Measurements from ENCODE around the gene GSDME.

GSDME gene

GRCh38 chr7:24705461-24705954 is 51.8 kb downstream of the GSDME start:
- no peak overlapping the region for H3K27ac Mint-ChIP-seq
- H3K4me3 Mint-ChIP-seq: no peak overlapping the region
- H3K4me1 Mint-ChIP-seq: peaks cover 74% of the 10 kb centered on the region
- peaks cover 6% of the 10 kb centered on the region for H3K36me3 Mint-ChIP-seq (ENCODE audit: low read depth)
- TF ChIP-seq CTCF (IDR thresholded peaks at IDR 0.05; ENCODE audit: unreplicated experiment in 3 of 3): no peak
- no peaks in the 10 kb centered on the region for H3K9me3 Mint-ChIP-seq
- H3K27me3 Mint-ChIP-seq (ENCODE audit: low read depth): peaks cover 5% of the 10 kb centered on the region

- H3K36me3 Mint-ChIP-seq (ENCODE audit: low read depth): peaks cover 10% of the 10 kb centered on the region
- H3K4me1 Mint-ChIP-seq: peaks cover 81% of the 10 kb centered on the region
- peaks cover 5% of the 10 kb centered on the region for H3K27me3 Mint-ChIP-seq (ENCODE audit: low read depth)
- peak overlapping the region in 1 of 3 experiments; percentile 7 for H3K27ac Mint-ChIP-seq
- no peak for TF ChIP-seq CTCF (IDR thresholded peaks at IDR 0.05; ENCODE audit: unreplicated experiment in 3 of 3)
- no peak overlapping the region for H3K4me3 Mint-ChIP-seq
- no peaks in the 10 kb centered on the region for H3K9me3 Mint-ChIP-seq
Observed at GRCh38 chr7:24704311-24704710, 53.0 kb downstream of the GSDME start.

GRCh38 chr7:24703296-24703695 is 54.0 kb downstream of the GSDME start:
- H3K4me3 Mint-ChIP-seq: peak overlapping the region in 1 of 3 experiments; percentile 16
- H3K27ac Mint-ChIP-seq: peak overlapping the region in 2 of 3 experiments; percentile 15 to 67
- no peak for TF ChIP-seq CTCF (IDR thresholded peaks at IDR 0.05; ENCODE audit: unreplicated experiment in 3 of 3)
- H3K36me3 Mint-ChIP-seq (ENCODE audit: low read depth): peaks cover 10% of the 10 kb centered on the region
- no peaks in the 10 kb centered on the region for H3K9me3 Mint-ChIP-seq
- peaks cover 5% of the 10 kb centered on the region for H3K27me3 Mint-ChIP-seq (ENCODE audit: low read depth)
- H3K4me1 Mint-ChIP-seq: peaks cover 83% of the 10 kb centered on the region

- no peak for TF ChIP-seq CTCF (IDR thresholded peaks at IDR 0.05; ENCODE audit: unreplicated experiment in 3 of 3)
- peak overlapping the region in 1 of 3 experiments; percentile 16 for H3K4me3 Mint-ChIP-seq
- peaks cover 84% of the 10 kb centered on the region for H3K4me1 Mint-ChIP-seq
- peak overlapping the region in 2 of 3 experiments; percentile 15 to 67 for H3K27ac Mint-ChIP-seq
- H3K9me3 Mint-ChIP-seq: no peaks in the 10 kb centered on the region
- H3K36me3 Mint-ChIP-seq (ENCODE audit: low read depth): peaks cover 10% of the 10 kb centered on the region
- peaks cover 5% of the 10 kb centered on the region for H3K27me3 Mint-ChIP-seq (ENCODE audit: low read depth)
Observed at GRCh38 chr7:24702755-24703154, 54.5 kb downstream of the GSDME start.

GRCh38 chr7:24701261-24702235 is 55.7 kb downstream of the GSDME start:
- TF ChIP-seq CTCF (IDR thresholded peaks at IDR 0.05; ENCODE audit: unreplicated experiment in 3 of 3): no peak
- H3K36me3 Mint-ChIP-seq (ENCODE audit: low read depth): peaks cover 4% of the 10 kb centered on the region
- peaks cover 75% of the 10 kb centered on the region for H3K4me1 Mint-ChIP-seq
- H3K4me3 Mint-ChIP-seq: peak overlapping the region in 1 of 3 experiments; percentile 5
- H3K27ac Mint-ChIP-seq: peak overlapping the region in 2 of 3 experiments; percentile 58 to 67
- no peaks in the 10 kb centered on the region for H3K9me3 Mint-ChIP-seq
- H3K27me3 Mint-ChIP-seq (ENCODE audit: low read depth): peaks cover 5% of the 10 kb centered on the region
